IMR-90 (cell line): ENCODE measurements around the gene HFE. TPM values are rescaled to one million over a fixed set of nuclear protein-coding genes. Genes with fewer than 3 reads are reported as not detected.

ENCODE experiments used
- ATAC-seq: fragments of 200-7000 bp; cut with Tn5 transposase; 2 replicates; pipeline ENCODE4 v1.9.1; 2020; ENCODE audit warnings: low read depth, mild to moderate bottlenecking, moderate library complexity
- BruUV-seq: library from RNA; stranded (reverse); fragments of 400-500 nt; replicated peaks from 2 replicates; lab custom pipeline; 2021; lab: Mats Ljungman, UMichigan
- CTCF ChIA-PET: fragments of 300-600 bp; formaldehyde crosslinking; extraction: SDS; loops from one replicate; lab custom pipeline; 2021; ENCODE audit warnings: antibody characterized with exemption; lab: Yijun Ruan, JAX
- POLR2A ChIA-PET: fragments of 300-600 bp; sonication (Branson Sonifier 250); formaldehyde crosslinking; loops from one replicate; lab custom pipeline; 2022; ENCODE audit warnings: antibody characterized with exemption; ENCODE audit not compliant: unreplicated experiment; lab: Charles Lee
- DNase-seq: peaks from one replicate; pipeline ENCODE4 v3.0.0; 2013
- H2AFZ ChIP-seq: replicated peaks from 2 replicates; pipeline ENCODE3; 2013; ENCODE audit warnings: low read length, mild to moderate bottlenecking; ENCODE audit not compliant: poor library complexity
- H2AK5ac ChIP-seq: 2 replicates; pipeline ENCODE4 v1.6.1; 2013; ENCODE audit warnings: low read depth, low read length, inconsistent platforms
- H2AK9ac ChIP-seq: replicated peaks from 2 replicates; pipeline ENCODE3; 2013; ENCODE audit warnings: mild to moderate bottlenecking, low read depth, low read length, moderate library complexity; ENCODE audit not compliant: poor library complexity
- H2BK120ac ChIP-seq: 2 replicates; pipeline ENCODE4 v1.6.1; 2013; ENCODE audit warnings: low read depth, low read length, inconsistent platforms
- H2BK15ac ChIP-seq: 3 replicates; pipeline ENCODE4 v1.6.1; 2013; ENCODE audit warnings: low read depth, low read length, inconsistent platforms
- H2BK20ac ChIP-seq: 2 replicates; pipeline ENCODE4 v1.6.1; 2013; ENCODE audit warnings: low read depth, mild to moderate bottlenecking, inconsistent platforms, low read length, moderate library complexity
- H2BK5ac ChIP-seq: 2 replicates; pipeline ENCODE4 v1.6.1; 2013; ENCODE audit warnings: mild to moderate bottlenecking, low read depth, low read length, inconsistent platforms; ENCODE audit not compliant: poor library complexity, severe bottlenecking
- H3K14ac ChIP-seq: replicated peaks from 2 replicates; pipeline ENCODE4 v1.6.1; 2013; ENCODE audit warnings: low read depth, low read length, inconsistent platforms
- H3K18ac ChIP-seq: 2 replicates; pipeline ENCODE4 v1.6.1; 2013; ENCODE audit warnings: low read depth, low read length, control low read depth
- H3K23ac ChIP-seq: 2 replicates; pipeline ENCODE4 v1.6.1; 2013; ENCODE audit warnings: low read depth, low read length, inconsistent platforms
- H3K27ac ChIP-seq: 2 replicates; pipeline ENCODE4 v1.5.1; 2013; ENCODE audit warnings: mild to moderate bottlenecking, control low read depth, low read length; ENCODE audit not compliant: insufficient read depth
- H3K27me3 ChIP-seq: 2 replicates; pipeline ENCODE4 v1.6.1; 2013; ENCODE audit warnings: low read length; ENCODE audit not compliant: control insufficient read depth, insufficient read depth
- H3K36me3 ChIP-seq: 2 replicates; pipeline ENCODE4 v1.6.1; 2013; ENCODE audit warnings: low read length, mixed read lengths; ENCODE audit not compliant: control insufficient read depth, insufficient read depth
- H3K4ac ChIP-seq: 2 replicates; pipeline ENCODE4 v1.6.1; 2013; ENCODE audit warnings: low read depth, low read length, inconsistent platforms
- H3K4me1 ChIP-seq: 2 replicates; pipeline ENCODE4 v1.6.1; 2013; ENCODE audit warnings: low read length, mixed read lengths; ENCODE audit not compliant: control insufficient read depth, insufficient read depth
- H3K4me2 ChIP-seq: 2 replicates; pipeline ENCODE4 v1.6.1; 2013; ENCODE audit warnings: low read depth, mild to moderate bottlenecking, control low read depth, low read length, moderate library complexity
- H3K4me3 ChIP-seq: 2 replicates; pipeline ENCODE4 v1.5.1; 2013; ENCODE audit warnings: low read depth, mild to moderate bottlenecking, control low read depth, low read length, moderate library complexity; ENCODE audit not compliant: insufficient read depth
- H3K56ac ChIP-seq: 2 replicates; pipeline ENCODE4 v1.6.1; 2013; ENCODE audit warnings: low read length, inconsistent platforms; ENCODE audit not compliant: insufficient read depth; ENCODE audit errors: extremely low read depth
- H3K79me1 ChIP-seq, 2 experiments: 2 replicates each; pipeline ENCODE4 v1.6.1; 2013; ENCODE audit warnings: low read length in 2 of 2, inconsistent platforms in 1 of 2, low read depth in 1 of 2
- H3K9ac ChIP-seq: 2 replicates; pipeline ENCODE4 v1.6.1; 2013; ENCODE audit warnings: low read depth, low read length, control low read depth
- H3K9me1 ChIP-seq: 2 replicates; pipeline ENCODE4 v1.6.1; 2013; ENCODE audit warnings: low read length, inconsistent platforms; ENCODE audit not compliant: insufficient read depth
- H3K9me3 ChIP-seq: 2 replicates; pipeline ENCODE4 v1.6.1; 2013; ENCODE audit warnings: low read length; ENCODE audit not compliant: control insufficient read depth, insufficient read depth
- H4K20me1 ChIP-seq: 2 replicates; pipeline ENCODE4 v1.6.1; 2013; ENCODE audit warnings: low read length, inconsistent platforms; ENCODE audit not compliant: insufficient read depth
- H4K5ac ChIP-seq: 2 replicates; pipeline ENCODE4 v1.6.1; 2013; ENCODE audit warnings: mild to moderate bottlenecking, low read depth, low read length, control low read depth
- H4K8ac ChIP-seq, 2 experiments: 2 replicates each; pipeline ENCODE4 v1.6.1; 2013; ENCODE audit warnings: low read depth in 2 of 2, low read length in 2 of 2, control low read depth in 1 of 2, inconsistent platforms in 1 of 2
- H4K91ac ChIP-seq: 2 replicates; pipeline ENCODE4 v1.6.1; 2013; ENCODE audit warnings: low read depth, low read length, inconsistent platforms; ENCODE audit not compliant: insufficient read depth
- BHLHE40 ChIP-seq: fragments of 150-350 bp; IDR thresholded peaks from 2 replicates; pipeline ENCODE4 v1.6.1; 2016; ENCODE audit warnings: mild to moderate bottlenecking, low read depth, low read length
- CEBPB ChIP-seq: IDR thresholded peaks from 2 replicates; pipeline ENCODE4 v1.6.1; 2012; ENCODE audit warnings: low read depth, low read length, improper control_type of control experiment
- FOS ChIP-seq: fragments of 150-350 bp; IDR thresholded peaks from 2 replicates; pipeline ENCODE4 v1.6.1; 2016; ENCODE audit warnings: low read depth, low read length
- MAFK ChIP-seq: IDR thresholded peaks from 2 replicates; pipeline ENCODE4 v1.6.1; 2012; ENCODE audit warnings: low read depth, low read length, improper control_type of control experiment
- MAZ ChIP-seq: IDR thresholded peaks from 2 replicates; pipeline ENCODE4 v1.6.1; 2012; ENCODE audit warnings: low read depth, mild to moderate bottlenecking, low read length, improper control_type of control experiment, moderate library complexity, borderline replicate concordance
- MXI1 ChIP-seq: IDR thresholded peaks from 2 replicates; pipeline ENCODE4 v1.6.1; 2012; ENCODE audit warnings: low read depth, mild to moderate bottlenecking, low read length, moderate library complexity, borderline replicate concordance
- NFE2L2 ChIP-seq: fragments of 150-350 bp; IDR thresholded peaks from 2 replicates; pipeline ENCODE4 v1.6.1; 2016; ENCODE audit warnings: low read depth, mild to moderate bottlenecking, low read length
- POLR2A ChIP-seq: IDR thresholded peaks from 2 replicates; pipeline ENCODE4 v1.6.1; 2012; ENCODE audit warnings: mild to moderate bottlenecking, low read depth, low read length
- RAD21 ChIP-seq: IDR thresholded peaks from 2 replicates; pipeline ENCODE4 v1.6.1; 2012; ENCODE audit warnings: low read length, improper control_type of control experiment
- RCOR1 ChIP-seq: IDR thresholded peaks from 2 replicates; pipeline ENCODE4 v1.6.1; 2012; ENCODE audit warnings: mild to moderate bottlenecking, low read length, improper control_type of control experiment; ENCODE audit not compliant: insufficient replicate concordance
- RFX5 ChIP-seq: IDR thresholded peaks from 2 replicates; pipeline ENCODE4 v1.8.0; 2012; ENCODE audit warnings: low read depth, mild to moderate bottlenecking, low read length, moderate library complexity
- SMC3 ChIP-seq: fragments of 150-350 bp; IDR thresholded peaks from 2 replicates; pipeline ENCODE4 v1.6.1; 2016; ENCODE audit warnings: low read depth, mild to moderate bottlenecking, antibody characterized with exemption, low read length, moderate library complexity
- WGBS, 2 experiments: methylation state at CpG; one replicate each; pipeline versions ENCODE4 v1.1.5 to v1.1.7; 2013; ENCODE audit warnings: missing lambda C conversion rate in 2 of 2; ENCODE audit not compliant: insufficient read length in 1 of 2; ENCODE audit errors: extremely low coverage in 2 of 2; 5-methylcytosine and 5-hydroxymethylcytosine counted together
- dilution Hi-C: fragments of 300-500 bp; cut with HindIII; formaldehyde crosslinking; loops from one replicate; pipeline ENCODE4 v1.14.3; 2018; ENCODE audit warnings: low sequenced_read_pairs; ENCODE audit not compliant: unreplicated experiment
- in situ Hi-C: fragments of 300-500 bp; cut with MboI; formaldehyde crosslinking; loops from 3 replicates; pipeline ENCODE4 v1.14.3; 2019; ENCODE audit warnings: low sequenced_read_pairs, inconsistent platforms, mixed read lengths
- intact Hi-C: fragments of 100-400 bp; cut with micrococcal nuclease; formaldehyde crosslinking; loops from 2 replicates; pipeline ENCODE4 v1.10.0; 2022
- polyA plus RNA-seq, 3 experiments: library from polyadenylated mRNA; depleted of rRNA; stranded (reverse); fragments of >200 nt; gene quantifications; 2 replicates each; pipeline ENCODE4 v1.2.3, GENCODE V29; 2012; ENCODE audit warnings: low replicate concordance in 1 of 3
- total RNA-seq: library from RNA; depleted of rRNA; stranded (reverse); fragments of >200 nt; gene quantifications from 2 replicates; pipeline ENCODE4 v1.2.3, GENCODE V29; 2012
- TF ChIP-seq, protein P1 (sequence below): fragments of 150-350 bp; IDR thresholded peaks from 2 replicates; pipeline ENCODE4 v1.6.1; 2016; ENCODE audit warnings: low read depth, mild to moderate bottlenecking, low read length, moderate library complexity, borderline replicate concordance
- TF ChIP-seq, protein P2 (sequence below): conservative IDR thresholded peaks from 2 replicates; pipeline ENCODE4 v1.5.1; 2012; ENCODE audit warnings: mild to moderate bottlenecking, low read depth, low read length, improper control_type of control experiment
- TF ChIP-seq, protein P3 (sequence below): fragments of 150-350 bp; IDR thresholded peaks from 2 replicates; pipeline ENCODE4 v1.6.1; 2017; ENCODE audit warnings: mild to moderate bottlenecking, antibody characterized with exemption, low read length, low read depth

The HFE gene
- total and polyA plus RNA-seq, 2 of the 4 experiments (the other 2 are of a cell fraction), result 14.9 to 15.7 TPM

DNA sequence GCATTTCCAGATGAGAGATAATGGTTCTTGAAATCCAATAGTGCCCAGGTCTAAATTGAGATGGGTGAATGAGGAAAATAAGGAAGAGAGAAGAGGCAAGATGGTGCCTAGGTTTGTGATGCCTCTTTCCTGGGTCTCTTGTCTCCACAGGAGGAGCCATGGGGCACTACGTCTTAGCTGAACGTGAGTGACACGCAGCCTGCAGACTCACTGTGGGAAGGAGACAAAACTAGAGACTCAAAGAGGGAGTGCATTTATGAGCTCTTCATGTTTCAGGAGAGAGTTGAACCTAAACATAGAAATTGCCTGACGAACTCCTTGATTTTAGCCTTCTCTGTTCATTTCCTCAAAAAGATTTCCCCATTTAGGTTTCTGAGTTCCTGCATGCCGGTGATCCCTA is 6.8 kb downstream of the HFE start:
- H3K4me1 ChIP-seq, result no peaks in the 10 kb centered on the region
- H3K4me3 ChIP-seq, result no peak overlapping the region
- no peak overlapping the region for H2AK5ac ChIP-seq
- no peak overlapping the region for H3K56ac ChIP-seq
- ChIA-PET CTCF (interaction anchor here (1.2 kb wide), 1 partner anchor 28 kb away, joined by 3 read pairs; no protein-coding TSS in a partner anchor), POLR2A (no interaction called here)
- ATAC-seq, result no peak
- H3K27ac ChIP-seq, result no peak overlapping the region
- H2BK5ac ChIP-seq, result no peak overlapping the region
- H4K5ac ChIP-seq, result no peak overlapping the region
- WGBS, 2 experiments, result 100% methylated on average over 1 of the region's 5 CpGs; no CpG with 5 or more reads in 1 of the 2 experiments
- no peak overlapping the region for H3K9ac ChIP-seq
- no peak overlapping the region for H3K23ac ChIP-seq
- H3K27me3 ChIP-seq, result no peaks in the 10 kb centered on the region
- no peak overlapping the region for H2AK9ac ChIP-seq
- H3K4me2 ChIP-seq, result no peak overlapping the region
- H4K91ac ChIP-seq, result no peak overlapping the region
- no peak overlapping the region for H3K14ac ChIP-seq
- H3K9me1 ChIP-seq, result peaks cover 14% of the 10 kb centered on the region
- no peak overlapping the region for H4K8ac ChIP-seq
- H2BK20ac ChIP-seq, result no peak overlapping the region
- intact Hi-C loops, result no loop called here
- in situ Hi-C loops, result no loop called here
- no peaks in the 10 kb centered on the region for H4K20me1 ChIP-seq
- peaks cover 0 to 16% of the 10 kb centered on the region in 2 experiments; a peak in 3 of 4 replicates for H3K79me1 ChIP-seq
- DNase-seq, result no peak
- no peaks in the 10 kb centered on the region; the same call in 1 of the 2 replicates for H3K36me3 ChIP-seq
- H3K18ac ChIP-seq, result no peak overlapping the region
- H3K4ac ChIP-seq, result no peak overlapping the region
- TF ChIP-seq POLR2A (no peak), RCOR1 (no peak), SMC3 (no peak), RFX5 (no peak), CEBPB (no peak), NFE2L2 (no peak), MAZ (no peak), MAFK (no peak), FOS (no peak), RAD21 (no peak), MXI1 (no peak), BHLHE40 (no peak)
- TF ChIP-seq, protein P1, sequence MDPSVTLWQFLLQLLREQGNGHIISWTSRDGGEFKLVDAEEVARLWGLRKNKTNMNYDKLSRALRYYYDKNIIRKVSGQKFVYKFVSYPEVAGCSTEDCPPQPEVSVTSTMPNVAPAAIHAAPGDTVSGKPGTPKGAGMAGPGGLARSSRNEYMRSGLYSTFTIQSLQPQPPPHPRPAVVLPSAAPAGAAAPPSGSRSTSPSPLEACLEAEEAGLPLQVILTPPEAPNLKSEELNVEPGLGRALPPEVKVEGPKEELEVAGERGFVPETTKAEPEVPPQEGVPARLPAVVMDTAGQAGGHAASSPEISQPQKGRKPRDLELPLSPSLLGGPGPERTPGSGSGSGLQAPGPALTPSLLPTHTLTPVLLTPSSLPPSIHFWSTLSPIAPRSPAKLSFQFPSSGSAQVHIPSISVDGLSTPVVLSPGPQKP, result no peak
- TF ChIP-seq, protein P2, sequence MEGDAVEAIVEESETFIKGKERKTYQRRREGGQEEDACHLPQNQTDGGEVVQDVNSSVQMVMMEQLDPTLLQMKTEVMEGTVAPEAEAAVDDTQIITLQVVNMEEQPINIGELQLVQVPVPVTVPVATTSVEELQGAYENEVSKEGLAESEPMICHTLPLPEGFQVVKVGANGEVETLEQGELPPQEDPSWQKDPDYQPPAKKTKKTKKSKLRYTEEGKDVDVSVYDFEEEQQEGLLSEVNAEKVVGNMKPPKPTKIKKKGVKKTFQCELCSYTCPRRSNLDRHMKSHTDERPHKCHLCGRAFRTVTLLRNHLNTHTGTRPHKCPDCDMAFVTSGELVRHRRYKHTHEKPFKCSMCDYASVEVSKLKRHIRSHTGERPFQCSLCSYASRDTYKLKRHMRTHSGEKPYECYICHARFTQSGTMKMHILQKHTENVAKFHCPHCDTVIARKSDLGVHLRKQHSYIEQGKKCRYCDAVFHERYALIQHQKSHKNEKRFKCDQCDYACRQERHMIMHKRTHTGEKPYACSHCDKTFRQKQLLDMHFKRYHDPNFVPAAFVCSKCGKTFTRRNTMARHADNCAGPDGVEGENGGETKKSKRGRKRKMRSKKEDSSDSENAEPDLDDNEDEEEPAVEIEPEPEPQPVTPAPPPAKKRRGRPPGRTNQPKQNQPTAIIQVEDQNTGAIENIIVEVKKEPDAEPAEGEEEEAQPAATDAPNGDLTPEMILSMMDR, result no peak
- TF ChIP-seq, protein P3, sequence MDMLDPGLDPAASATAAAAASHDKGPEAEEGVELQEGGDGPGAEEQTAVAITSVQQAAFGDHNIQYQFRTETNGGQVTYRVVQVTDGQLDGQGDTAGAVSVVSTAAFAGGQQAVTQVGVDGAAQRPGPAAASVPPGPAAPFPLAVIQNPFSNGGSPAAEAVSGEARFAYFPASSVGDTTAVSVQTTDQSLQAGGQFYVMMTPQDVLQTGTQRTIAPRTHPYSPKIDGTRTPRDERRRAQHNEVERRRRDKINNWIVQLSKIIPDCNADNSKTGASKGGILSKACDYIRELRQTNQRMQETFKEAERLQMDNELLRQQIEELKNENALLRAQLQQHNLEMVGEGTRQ, result no peak
- no peak overlapping the region for H2BK120ac ChIP-seq
- no peaks in the 10 kb centered on the region for H3K9me3 ChIP-seq
- H2BK15ac ChIP-seq, result no peak overlapping the region
- no TSS peak for BruUV-seq
- dilution Hi-C loops, result no loop called here
- H2AFZ ChIP-seq, result no peak overlapping the region
